Heart left ventricle (tissue), 13 donors: ENCODE measurements around the gene C2orf92.

Experiments used
- POLR2A ChIP-seq, 2 donors: fragments of 450-650 bp; IDR thresholded peaks; one replicate each; pipeline ENCODE4 v1.6.1; 2017; ENCODE audit warnings: antibody characterized with exemption in 2 of 2, mild to moderate bottlenecking in 2 of 2, moderate library complexity in 2 of 2
- TF ChIP-seq, protein P1 (sequence below), 12 donors: fragments of 200-600 bp; sonication (generic) in 4 of 12; IDR thresholded peaks; one replicate each; pipeline versions ENCODE4 v1.5.0 to v1.8.0; 2018 to 2022; ENCODE audit warnings: antibody characterized with exemption in 12 of 12, mild to moderate bottlenecking in 5 of 12
- donor health status: ischemic (EF 13 %, LVEDD 7.1; RV severe dilation, severe dysfunction).
- donor health status: DM: no; HTN: yes; CAD: no.
- donor health status: DM: no; HTN: no; CAD: no.
- donor health status: ischemic (EF 25% LVEDD 6.9; RV normal size, moderate dysfunction).
- donor health status: ischemic (EF 25% LVEDD 5.7; RV mildly dilated, moderate dysfunction).
- donor health status: ischemic (EF 35%, LVEDD 5.7; RV mildly dilated, moderate dysfunction).
- donor health status: nonischemic (EF 11% LVEDD 7.7; RV severe dilation, severe dysfunction).
- donor health status: DM: yes; HTN: yes; CAD: no.
- donor health status: PGD.
- donor health status: ischemic (EF 29% LVEDD 5.4; RV normal size, mild dysfunction).
- donor health status: nonischemic (EF 23%, LVEDD 6.1; RV moderate dilation, normal function).

DNA sequence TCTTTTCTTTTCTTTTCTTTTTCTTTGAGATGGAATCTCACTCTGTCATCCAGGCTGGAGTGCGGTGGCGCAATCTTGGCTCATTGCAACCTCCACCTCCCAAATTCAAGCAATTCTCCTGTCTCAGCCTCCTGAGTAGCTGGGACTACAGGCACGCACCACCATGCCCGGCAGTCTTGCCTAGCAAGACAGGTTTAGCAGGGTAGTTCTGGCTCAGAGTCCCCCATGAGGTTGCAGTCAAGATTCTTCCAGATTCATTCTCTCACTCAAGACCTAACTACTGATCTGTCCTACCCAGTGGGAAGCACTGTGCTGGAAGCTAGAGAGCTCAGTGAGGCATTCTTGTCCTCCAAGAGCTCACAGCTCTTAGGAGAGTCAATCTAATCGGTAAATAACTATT lies 26.2 kb downstream of the C2orf92 start:
- TF ChIP-seq, protein P1, sequence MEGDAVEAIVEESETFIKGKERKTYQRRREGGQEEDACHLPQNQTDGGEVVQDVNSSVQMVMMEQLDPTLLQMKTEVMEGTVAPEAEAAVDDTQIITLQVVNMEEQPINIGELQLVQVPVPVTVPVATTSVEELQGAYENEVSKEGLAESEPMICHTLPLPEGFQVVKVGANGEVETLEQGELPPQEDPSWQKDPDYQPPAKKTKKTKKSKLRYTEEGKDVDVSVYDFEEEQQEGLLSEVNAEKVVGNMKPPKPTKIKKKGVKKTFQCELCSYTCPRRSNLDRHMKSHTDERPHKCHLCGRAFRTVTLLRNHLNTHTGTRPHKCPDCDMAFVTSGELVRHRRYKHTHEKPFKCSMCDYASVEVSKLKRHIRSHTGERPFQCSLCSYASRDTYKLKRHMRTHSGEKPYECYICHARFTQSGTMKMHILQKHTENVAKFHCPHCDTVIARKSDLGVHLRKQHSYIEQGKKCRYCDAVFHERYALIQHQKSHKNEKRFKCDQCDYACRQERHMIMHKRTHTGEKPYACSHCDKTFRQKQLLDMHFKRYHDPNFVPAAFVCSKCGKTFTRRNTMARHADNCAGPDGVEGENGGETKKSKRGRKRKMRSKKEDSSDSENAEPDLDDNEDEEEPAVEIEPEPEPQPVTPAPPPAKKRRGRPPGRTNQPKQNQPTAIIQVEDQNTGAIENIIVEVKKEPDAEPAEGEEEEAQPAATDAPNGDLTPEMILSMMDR (IDR thresholded peaks at IDR 0.05): no peak
- no peak for TF ChIP-seq POLR2A (IDR thresholded peaks at IDR 0.05)
